HepG2 (cell line): ENCODE data around the gene NOSIP. TPM values are rescaled to one million over a fixed set of nuclear protein-coding genes. Genes with fewer than 3 reads are reported as not detected.

ENCODE experiments used
- ATAC-seq: fragments of 200-7000 bp; cut with Tn5 transposase; 3 replicates; pipeline ENCODE4 v1.9.1; 2020; ENCODE audit warnings: mild to moderate bottlenecking, moderate library complexity
- BruUV-seq: library from RNA; stranded (reverse); fragments of 400-500 nt; replicated peaks from 2 replicates; lab custom pipeline; 2021; lab: Mats Ljungman, UMichigan
- CTCF ChIA-PET: fragments of 300-600 bp; formaldehyde crosslinking; extraction: SDS; loops from one replicate; lab custom pipeline; 2021; ENCODE audit warnings: low total read pairs, inconsistent platforms, low intra/inter-chr PET ratio; lab: Yijun Ruan, JAX
- POLR2A ChIA-PET: fragments of 350-600 bp; sonication (Branson Sonifier 250); formaldehyde crosslinking; loops from one replicate; lab custom pipeline; 2020; ENCODE audit warnings: antibody characterized with exemption, inconsistent platforms; lab: Yijun Ruan, JAX
- DNase-seq: peaks from one replicate; pipeline ENCODE4 v3.0.0-alpha.2; 2015; ENCODE audit warnings: low spot score
- FAIRE-seq: peaks from 3 replicates; lab custom pipeline; 2011; peaks lifted over from hg19 to GRCh38; lab: Jason Lieb, UNC
- H2AFZ ChIP-seq: one replicate; pipeline ENCODE4 v1.6.1; 2011; ENCODE audit warnings: low read length, inconsistent platforms
- H3K27ac ChIP-seq: fragments of 300-600 bp; 3 replicates; pipeline ENCODE4 v1.8.0; 2011; ENCODE audit warnings: mixed run types, mild to moderate bottlenecking, mixed read lengths, low read length, inconsistent platforms; ENCODE audit not compliant: insufficient read depth; ENCODE audit errors: extremely low read length
- H3K27me3 ChIP-seq, 2 experiments: fragments of 200-600 bp in 1 of 2; 2 replicates in 1 of 2; 3 replicates in 1 of 2; pipeline versions ENCODE4 v1.6.0 to v1.8.0; 2011; ENCODE audit warnings: low read length in 2 of 2, mild to moderate bottlenecking in 2 of 2, moderate library complexity in 2 of 2, inconsistent platforms in 1 of 2; ENCODE audit not compliant: insufficient read depth in 2 of 2, control insufficient read depth in 1 of 2
- H3K36me3 ChIP-seq, 2 experiments: fragments of 200-600 bp in 1 of 2; replicated peaks in 1 of 2; 2 replicates in 1 of 2; 3 replicates in 1 of 2; pipeline versions ENCODE4 v1.5.1 to v1.8.0; 2011; ENCODE audit warnings: low read length in 2 of 2, inconsistent platforms in 1 of 2; ENCODE audit not compliant: insufficient read depth in 2 of 2, control insufficient read depth in 1 of 2
- H3K4me1 ChIP-seq: 2 replicates; pipeline ENCODE4 v1.5.1; 2012; ENCODE audit warnings: low read length, inconsistent platforms; ENCODE audit not compliant: insufficient read depth
- H3K4me2 ChIP-seq: 2 replicates; pipeline ENCODE4 v1.6.0; 2011; ENCODE audit warnings: low read depth, low read length, inconsistent platforms
- H3K4me3 ChIP-seq, 3 experiments: fragments of 200-600 bp in 1 of 3; sonication (generic), shearing (Covaris generic) in 1 of 3; replicated peaks in 1 of 3; 2 replicates each; pipeline ENCODE4 v1.5.1; 2011 to 2016; ENCODE audit warnings: low read length in 3 of 3, inconsistent platforms in 2 of 3, low read depth in 2 of 3, mild to moderate bottlenecking in 2 of 3, control low read depth in 1 of 3, mixed read lengths in 1 of 3; ENCODE audit not compliant: insufficient read depth in 1 of 3
- H3K79me2 ChIP-seq: one replicate; pipeline ENCODE4 v1.6.1; 2011; ENCODE audit warnings: low read length, inconsistent platforms; ENCODE audit not compliant: insufficient read depth
- H3K9ac ChIP-seq: 2 replicates; pipeline ENCODE4 v1.6.0; 2011; ENCODE audit warnings: mild to moderate bottlenecking, low read depth, low read length, inconsistent platforms; ENCODE audit not compliant: insufficient read depth
- H3K9me3 ChIP-seq: 2 replicates; pipeline ENCODE4 v1.5.1; 2012; ENCODE audit warnings: mild to moderate bottlenecking, low read length
- H4K20me1 ChIP-seq: 2 replicates; pipeline ENCODE4 v1.6.0; 2011; ENCODE audit warnings: inconsistent platforms, mild to moderate bottlenecking, low read length, moderate library complexity; ENCODE audit not compliant: insufficient read depth
- CREB3 ChIP-seq: sonication (generic); formaldehyde crosslinking; IDR thresholded peaks from 2 replicates; pipeline ENCODE4 v1.5.0; 2020; ENCODE audit warnings: missing genetic modification reagents
- DMAP1 ChIP-seq: IDR thresholded peaks from 2 replicates; pipeline ENCODE4 v1.6.1; 2016
- HNRNPUL1 ChIP-seq: fragments of 200-400 bp; formaldehyde crosslinking; IDR thresholded peaks from 2 replicates; pipeline ENCODE4 v1.6.1; 2017; ENCODE audit warnings: low read depth, mild to moderate bottlenecking, low read length, moderate library complexity
- KMT2A ChIP-seq: sonication (generic); formaldehyde crosslinking; IDR thresholded peaks from 2 replicates; pipeline ENCODE4 v1.4.0; 2020; ENCODE audit warnings: missing genetic modification reagents
- MAZ ChIP-seq, 2 experiments: sonication (generic) in 1 of 2; formaldehyde crosslinking in 1 of 2; IDR thresholded peaks; 2 replicates each; pipeline versions ENCODE4 v1.5.0 to v1.6.1; 2012 to 2020; ENCODE audit warnings: low read depth in 2 of 2, mild to moderate bottlenecking in 2 of 2, borderline replicate concordance in 1 of 2, improper control_type of control experiment in 1 of 2, low read length in 1 of 2, missing genetic modification reagents in 1 of 2, moderate library complexity in 1 of 2
- NAIF1 ChIP-seq: sonication (generic); formaldehyde crosslinking; IDR thresholded peaks from 2 replicates; pipeline ENCODE4 v1.5.0; 2020; ENCODE audit warnings: mild to moderate bottlenecking, missing genetic modification reagents, borderline replicate concordance
- U2AF2 ChIP-seq: fragments of 200-400 bp; formaldehyde crosslinking; IDR thresholded peaks from 2 replicates; pipeline ENCODE4 v1.6.1; 2017; ENCODE audit warnings: low read depth, mild to moderate bottlenecking, low read length
- ZNF292 ChIP-seq: sonication (generic); formaldehyde crosslinking; IDR thresholded peaks from 2 replicates; pipeline ENCODE4 v1.8.1; 2022; ENCODE audit warnings: mild to moderate bottlenecking, low read depth, missing genetic modification reagents, borderline replicate concordance
- ZNF510 ChIP-seq: sonication (generic); formaldehyde crosslinking; IDR thresholded peaks from 2 replicates; pipeline ENCODE4 v1.4.0; 2020; ENCODE audit warnings: low read depth, mild to moderate bottlenecking, missing genetic modification reagents
- ZNF576 ChIP-seq: sonication (generic); formaldehyde crosslinking; IDR thresholded peaks from 2 replicates; pipeline ENCODE4 v1.4.0; 2020; ENCODE audit warnings: mild to moderate bottlenecking, missing genetic modification reagents
- ZNF761 ChIP-seq: sonication (generic); formaldehyde crosslinking; conservative IDR thresholded peaks from 2 replicates; pipeline ENCODE4 v1.4.0; 2020; ENCODE audit warnings: mild to moderate bottlenecking, missing genetic modification reagents
- ZNF770 ChIP-seq: sonication (generic); formaldehyde crosslinking; IDR thresholded peaks from 2 replicates; pipeline ENCODE4 v1.5.0; 2020; ENCODE audit warnings: mild to moderate bottlenecking, missing genetic modification reagents
- WGBS: methylation state at CpG from one replicate; pipeline ENCODE4 v1.1.6; 2017; ENCODE audit warnings: low lambda C conversion rate; 5-methylcytosine and 5-hydroxymethylcytosine counted together
- in situ Hi-C: cut with HindIII; loops from 2 replicates; pipeline ENCODE4 v1.10.0; 2017; ENCODE audit warnings: low pct_unique_long_range_greater_than_20kb; ENCODE audit not compliant: extremely low pct_ligation_motif_present
- intact Hi-C: fragments of 100-400 bp; cut with micrococcal nuclease; formaldehyde crosslinking; loops from one replicate; pipeline ENCODE4 v1.10.0; 2022; ENCODE audit not compliant: unreplicated experiment
- polyA plus RNA-seq, 8 experiments: library from polyadenylated mRNA; depleted of rRNA in 3 of 8; stranded (reverse) in 7 of 8; unstranded in 1 of 8; fragments of >200 nt; fragmentation: Illumina TruSeq in 4 of 8; extraction: Trizol in 4 of 8; gene quantifications; 2 replicates each; pipeline versions ENCODE4 v1.2.1 to v1.2.3, GENCODE V29; 2011 to 2016; ENCODE audit warnings: low read depth in 4 of 8, missing spikeins in 1 of 8, mixed read lengths in 1 of 8; ENCODE audit not compliant: insufficient read depth in 1 of 8
- total RNA-seq, 5 experiments: library from RNA; depleted of rRNA; stranded (reverse); fragments of >200 nt; fragmentation: Illumina TruSeq; extraction: Trizol; gene quantifications; 2 replicates each; pipeline ENCODE4 v1.2.3, GENCODE V29; 2016; ENCODE audit warnings: low read depth in 1 of 5
- TF ChIP-seq, protein P1 (sequence below): sonication (generic); formaldehyde crosslinking; IDR thresholded peaks from 2 replicates; pipeline ENCODE4 v1.4.0; 2020; ENCODE audit warnings: mild to moderate bottlenecking, missing genetic modification reagents
- TF ChIP-seq, protein P2 (sequence below): sonication (generic); formaldehyde crosslinking; IDR thresholded peaks from 2 replicates; pipeline ENCODE4 v1.5.1; 2020; ENCODE audit warnings: missing genetic modification reagents, mild to moderate bottlenecking, borderline replicate concordance

NOSIP gene
- total and polyA plus RNA-seq, 2 of the 13 experiments (the other 11 are each of a cell fraction or from before 2014, with no cell fraction given), result 54.3 to 78.0 TPM

- Histone ChIP-seq H3K4me1 (peaks cover 34% of the 10 kb centered on the region), H3K27me3 (no peaks in the 10 kb centered on the region; a peak in 1 of 5 replicates), H3K36me3 (peaks cover 0 to 10% of the 10 kb centered on the region in 2 experiments; a peak in 3 of 5 replicates), H3K4me3 (peak overlapping the region in 1 of 3 experiments; percentile 62; a peak in 2 of 6 replicates), H4K20me1 (0 out of 2 replicates have a peak, but pooled peaks cover 5% of the 10 kb centered on the region), H3K9ac (0 out of 2 replicates have a peak overlapping the region, but pooled peaks have one; percentile 49), H2AFZ (peak overlapping the region; percentile 80), H3K27ac (peak overlapping the region; percentile 49), H3K79me2 (peaks cover 15% of the 10 kb centered on the region), H3K4me2 (peak overlapping the region; percentile 87), H3K9me3 (no peaks in the 10 kb centered on the region)
- POLR2A ChIA-PET, result interaction anchor here (1.0 to 4.2 kb wide), 9 partner anchors 9 to 101 kb away, joined by 4 to 58 read pairs (median 5); partner anchors contain the start of genes FCGRT, NOSIP, PRMT1 and PRRG2
- intact Hi-C loops (no loop called here), in situ Hi-C loops (no loop called here)
- ATAC-seq (no peak; the same call in none of the 3 replicates), FAIRE-seq (no peak), DNase-seq (no peak)
- WGBS, result 8% methylated on average over 5 of the region's 5 CpGs
- CTCF ChIA-PET, result no interaction called here
- BruUV-seq, result no TSS peak
- TF ChIP-seq, protein P1, sequence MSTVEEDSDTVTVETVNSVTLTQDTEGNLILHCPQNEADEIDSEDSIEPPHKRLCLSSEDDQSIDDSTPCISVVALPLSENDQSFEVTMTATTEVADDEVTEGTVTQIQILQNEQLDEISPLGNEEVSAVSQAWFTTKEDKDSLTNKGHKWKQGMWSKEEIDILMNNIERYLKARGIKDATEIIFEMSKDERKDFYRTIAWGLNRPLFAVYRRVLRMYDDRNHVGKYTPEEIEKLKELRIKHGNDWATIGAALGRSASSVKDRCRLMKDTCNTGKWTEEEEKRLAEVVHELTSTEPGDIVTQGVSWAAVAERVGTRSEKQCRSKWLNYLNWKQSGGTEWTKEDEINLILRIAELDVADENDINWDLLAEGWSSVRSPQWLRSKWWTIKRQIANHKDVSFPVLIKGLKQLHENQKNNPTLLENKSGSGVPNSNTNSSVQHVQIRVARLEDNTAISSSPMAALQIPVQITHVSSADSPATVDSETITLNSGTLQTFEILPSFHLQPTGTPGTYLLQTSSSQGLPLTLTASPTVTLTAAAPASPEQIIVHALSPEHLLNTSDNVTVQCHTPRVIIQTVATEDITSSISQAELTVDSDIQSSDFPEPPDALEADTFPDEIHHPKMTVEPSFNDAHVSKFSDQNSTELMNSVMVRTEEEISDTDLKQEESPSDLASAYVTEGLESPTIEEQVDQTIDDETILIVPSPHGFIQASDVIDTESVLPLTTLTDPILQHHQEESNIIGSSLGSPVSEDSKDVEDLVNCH (CRISPR knock-in tag), result no peak
- TF ChIP-seq ZNF576 (CRISPR knock-in tag), result no peak
- 0 out of 2 replicates have a peak, but pooled peaks have one; percentile 1 for TF ChIP-seq ZNF510
- no peak for TF ChIP-seq DMAP1 (CRISPR knock-in tag)
- TF ChIP-seq KMT2A, result no peak
- no peak for TF ChIP-seq MAZ (IDR thresholded peaks at IDR 0.05; ENCODE audit: borderline replicate concordance, low read depth, low read length)
- TF ChIP-seq MAZ (CRISPR knock-in tag; IDR thresholded peaks at IDR 0.05; ENCODE audit: low read depth), result peak; percentile 7; the same call in 1 of the 2 replicates
- 0 out of 2 replicates have a peak, but pooled peaks have one; percentile 23 for TF ChIP-seq ZNF292 (CRISPR knock-in tag)
- TF ChIP-seq ZNF770 (CRISPR knock-in tag), result peak; percentile 84
- TF ChIP-seq U2AF2, result no peak
- TF ChIP-seq ZNF761, result no peak
- TF ChIP-seq CREB3 (CRISPR knock-in tag), result no peak
- TF ChIP-seq NAIF1 (CRISPR knock-in tag), result no peak
- TF ChIP-seq, protein P2, sequence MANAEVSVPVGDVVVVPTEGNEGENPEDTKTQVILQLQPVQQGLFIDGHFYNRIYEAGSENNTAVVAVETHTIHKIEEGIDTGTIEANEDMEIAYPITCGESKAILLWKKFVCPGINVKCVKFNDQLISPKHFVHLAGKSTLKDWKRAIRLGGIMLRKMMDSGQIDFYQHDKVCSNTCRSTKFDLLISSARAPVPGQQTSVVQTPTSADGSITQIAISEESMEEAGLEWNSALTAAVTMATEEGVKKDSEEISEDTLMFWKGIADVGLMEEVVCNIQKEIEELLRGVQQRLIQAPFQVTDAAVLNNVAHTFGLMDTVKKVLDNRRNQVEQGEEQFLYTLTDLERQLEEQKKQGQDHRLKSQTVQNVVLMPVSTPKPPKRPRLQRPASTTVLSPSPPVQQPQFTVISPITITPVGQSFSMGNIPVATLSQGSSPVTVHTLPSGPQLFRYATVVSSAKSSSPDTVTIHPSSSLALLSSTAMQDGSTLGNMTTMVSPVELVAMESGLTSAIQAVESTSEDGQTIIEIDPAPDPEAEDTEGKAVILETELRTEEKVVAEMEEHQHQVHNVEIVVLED (CRISPR knock-in tag), result no peak
- TF ChIP-seq HNRNPUL1, result no peak
These were observed 9.1 kb upstream of the NOSIP start for GRCh38 chr19:49589502-49589905.
